ENCODE results near the gene NF1.

GRCh38 chr17:31275116-31275515, 180.3 kb downstream of the NF1 start:
- TF ChIP-seq CTCF (IDR thresholded peaks at IDR 0.05) (no peak), MAFK (IDR thresholded peaks at IDR 0.05; ENCODE audit: partially characterized antibody) (no peak), POLR2A (IDR thresholded peaks at IDR 0.05; ENCODE audit: low read length) (no peak), USF2 (IDR thresholded peaks at IDR 0.05) (no peak), EP300 (IDR thresholded peaks at IDR 0.05) (no peak), E2F6 (IDR thresholded peaks at IDR 0.05; ENCODE audit: borderline replicate concordance, low read depth) (no peak), REST (IDR thresholded peaks at IDR 0.05) (no peak), KDM1A (IDR thresholded peaks at IDR 0.05; ENCODE audit: low read depth) (no peak), MAX (IDR thresholded peaks at IDR 0.05) (no peak)
